HepG2 (cell line): ENCODE measurements around the gene INO80E. TPM values are rescaled to one million over a fixed set of nuclear protein-coding genes. Genes with fewer than 3 reads are reported as not detected.

ENCODE experiments used
- CREB3 ChIP-seq: sonication (generic); formaldehyde crosslinking; IDR thresholded peaks from 2 replicates; pipeline ENCODE4 v1.5.0; 2020; ENCODE audit warnings: missing genetic modification reagents
- FOXJ3 ChIP-seq: sonication (generic); formaldehyde crosslinking; IDR thresholded peaks from 2 replicates; pipeline ENCODE4 v1.4.0; 2020; ENCODE audit warnings: missing genetic modification reagents, mild to moderate bottlenecking, borderline replicate concordance
- FOXO1 ChIP-seq: sonication (generic); formaldehyde crosslinking; IDR thresholded peaks from 2 replicates; pipeline ENCODE4 v1.4.0; 2020; ENCODE audit warnings: missing genetic modification reagents
- FUBP1 ChIP-seq: sonication (generic); formaldehyde crosslinking; IDR thresholded peaks from 2 replicates; pipeline ENCODE4 v1.5.1; 2020; ENCODE audit warnings: missing genetic modification reagents, mild to moderate bottlenecking, borderline replicate concordance
- HMGA1 ChIP-seq: sonication (generic); formaldehyde crosslinking; conservative IDR thresholded peaks from 2 replicates; pipeline ENCODE4 v1.4.0; 2020; ENCODE audit warnings: missing genetic modification reagents
- MAF1 ChIP-seq: sonication (generic); formaldehyde crosslinking; IDR thresholded peaks from 2 replicates; pipeline ENCODE4 v1.5.0; 2020; ENCODE audit warnings: missing genetic modification reagents, borderline replicate concordance
- MAZ ChIP-seq, 2 experiments: sonication (generic) in 1 of 2; formaldehyde crosslinking in 1 of 2; IDR thresholded peaks; 2 replicates each; pipeline versions ENCODE4 v1.5.0 to v1.6.1; 2012 to 2020; ENCODE audit warnings: low read depth in 2 of 2, mild to moderate bottlenecking in 2 of 2, borderline replicate concordance in 1 of 2, improper control_type of control experiment in 1 of 2, low read length in 1 of 2, missing genetic modification reagents in 1 of 2, moderate library complexity in 1 of 2
- NFIB ChIP-seq: sonication (generic); formaldehyde crosslinking; IDR thresholded peaks from 2 replicates; pipeline ENCODE4 v1.9.0; 2021; ENCODE audit warnings: missing genetic modification reagents, mild to moderate bottlenecking, borderline replicate concordance
- NRL ChIP-seq: sonication (generic); formaldehyde crosslinking; IDR thresholded peaks from 2 replicates; pipeline ENCODE4 v1.5.0; 2020; ENCODE audit warnings: missing genetic modification reagents, mild to moderate bottlenecking, moderate library complexity, borderline replicate concordance
- PHB2 ChIP-seq: fragments of 450-650 bp; IDR thresholded peaks from 2 replicates; pipeline ENCODE4 v1.6.1; 2018; ENCODE audit not compliant: partially characterized antibody
- POLR2G ChIP-seq: fragments of 200-400 bp; formaldehyde crosslinking; IDR thresholded peaks from 2 replicates; pipeline ENCODE4 v1.6.1; 2018; ENCODE audit warnings: mild to moderate bottlenecking, low read depth, low read length, moderate library complexity
- RBFOX2 ChIP-seq: fragments of 200-400 bp; formaldehyde crosslinking; IDR thresholded peaks from 2 replicates; pipeline ENCODE4 v1.6.1; 2017; ENCODE audit warnings: low read depth, mild to moderate bottlenecking, low read length
- REXO4 ChIP-seq: sonication (generic); formaldehyde crosslinking; IDR thresholded peaks from 2 replicates; pipeline ENCODE4 v1.8.0; 2022; ENCODE audit warnings: missing genetic modification reagents, mild to moderate bottlenecking, borderline replicate concordance
- TARDBP ChIP-seq: sonication (generic); formaldehyde crosslinking; IDR thresholded peaks from 2 replicates; pipeline ENCODE4 v1.8.0; 2022; ENCODE audit warnings: mild to moderate bottlenecking, missing genetic modification reagents
- ZBTB14 ChIP-seq: sonication (generic); formaldehyde crosslinking; IDR thresholded peaks from 2 replicates; pipeline ENCODE4 v1.4.0; 2020; ENCODE audit warnings: missing genetic modification reagents
- ZMYM4 ChIP-seq: sonication (generic); formaldehyde crosslinking; IDR thresholded peaks from 2 replicates; pipeline ENCODE4 v1.8.1; 2023; ENCODE audit warnings: mild to moderate bottlenecking, missing genetic modification reagents
- ZNF335 ChIP-seq: sonication (generic); formaldehyde crosslinking; IDR thresholded peaks from 2 replicates; pipeline ENCODE4 v1.4.0; 2020; ENCODE audit warnings: missing genetic modification reagents
- ZNF543 ChIP-seq: sonication (generic); formaldehyde crosslinking; IDR thresholded peaks from 2 replicates; pipeline ENCODE4 v1.4.0; 2020; ENCODE audit warnings: mild to moderate bottlenecking, missing genetic modification reagents
- ZNF878 ChIP-seq: sonication (generic); formaldehyde crosslinking; IDR thresholded peaks from 2 replicates; pipeline ENCODE4 v1.8.1; 2023; ENCODE audit warnings: mild to moderate bottlenecking, missing genetic modification reagents, moderate library complexity
- ZSCAN22 ChIP-seq: sonication (generic); formaldehyde crosslinking; IDR thresholded peaks from 2 replicates; pipeline ENCODE4 v1.4.0; 2020; ENCODE audit warnings: mild to moderate bottlenecking, missing genetic modification reagents
- polyA plus RNA-seq, 8 experiments: library from polyadenylated mRNA; depleted of rRNA in 3 of 8; stranded (reverse) in 7 of 8; unstranded in 1 of 8; fragments of >200 nt; fragmentation: Illumina TruSeq in 4 of 8; extraction: Trizol in 4 of 8; gene quantifications; 2 replicates each; pipeline versions ENCODE4 v1.2.1 to v1.2.3, GENCODE V29; 2011 to 2016; ENCODE audit warnings: low read depth in 4 of 8, missing spikeins in 1 of 8, mixed read lengths in 1 of 8; ENCODE audit not compliant: insufficient read depth in 1 of 8
- total RNA-seq, 5 experiments: library from RNA; depleted of rRNA; stranded (reverse); fragments of >200 nt; fragmentation: Illumina TruSeq; extraction: Trizol; gene quantifications; 2 replicates each; pipeline ENCODE4 v1.2.3, GENCODE V29; 2016; ENCODE audit warnings: low read depth in 1 of 5
- TF ChIP-seq, protein P1 (sequence below): sonication (generic); formaldehyde crosslinking; IDR thresholded peaks from 2 replicates; pipeline ENCODE4; 2020; ENCODE audit warnings: missing genetic modification reagents, mild to moderate bottlenecking, borderline replicate concordance

Gene INO80E
- total and polyA plus RNA-seq, 2 of the 13 experiments (the other 11 are each of a cell fraction or from before 2014, with no cell fraction given), result 25.8 to 45.6 TPM

- TF ChIP-seq, protein P1, sequence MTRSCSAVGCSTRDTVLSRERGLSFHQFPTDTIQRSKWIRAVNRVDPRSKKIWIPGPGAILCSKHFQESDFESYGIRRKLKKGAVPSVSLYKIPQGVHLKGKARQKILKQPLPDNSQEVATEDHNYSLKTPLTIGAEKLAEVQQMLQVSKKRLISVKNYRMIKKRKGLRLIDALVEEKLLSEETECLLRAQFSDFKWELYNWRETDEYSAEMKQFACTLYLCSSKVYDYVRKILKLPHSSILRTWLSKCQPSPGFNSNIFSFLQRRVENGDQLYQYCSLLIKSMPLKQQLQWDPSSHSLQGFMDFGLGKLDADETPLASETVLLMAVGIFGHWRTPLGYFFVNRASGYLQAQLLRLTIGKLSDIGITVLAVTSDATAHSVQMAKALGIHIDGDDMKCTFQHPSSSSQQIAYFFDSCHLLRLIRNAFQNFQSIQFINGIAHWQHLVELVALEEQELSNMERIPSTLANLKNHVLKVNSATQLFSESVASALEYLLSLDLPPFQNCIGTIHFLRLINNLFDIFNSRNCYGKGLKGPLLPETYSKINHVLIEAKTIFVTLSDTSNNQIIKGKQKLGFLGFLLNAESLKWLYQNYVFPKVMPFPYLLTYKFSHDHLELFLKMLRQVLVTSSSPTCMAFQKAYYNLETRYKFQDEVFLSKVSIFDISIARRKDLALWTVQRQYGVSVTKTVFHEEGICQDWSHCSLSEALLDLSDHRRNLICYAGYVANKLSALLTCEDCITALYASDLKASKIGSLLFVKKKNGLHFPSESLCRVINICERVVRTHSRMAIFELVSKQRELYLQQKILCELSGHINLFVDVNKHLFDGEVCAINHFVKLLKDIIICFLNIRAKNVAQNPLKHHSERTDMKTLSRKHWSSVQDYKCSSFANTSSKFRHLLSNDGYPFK (CRISPR knock-in tag), result no peak
- TF ChIP-seq ZMYM4 (CRISPR knock-in tag), result no peak
- no peak for TF ChIP-seq CREB3 (CRISPR knock-in tag)
- no peak; the same call in 1 of the 2 replicates for TF ChIP-seq ZNF878 (CRISPR knock-in tag)
- no peak for TF ChIP-seq NRL (CRISPR knock-in tag)
- no peak for TF ChIP-seq ZBTB14 (CRISPR knock-in tag)
- TF ChIP-seq FOXO1, result no peak
- TF ChIP-seq ZNF335 (CRISPR knock-in tag), result no peak
- no peak for TF ChIP-seq RBFOX2
- TF ChIP-seq ZSCAN22 (CRISPR knock-in tag), result no peak
- TF ChIP-seq POLR2G, result no peak
- no peak for TF ChIP-seq NFIB (CRISPR knock-in tag)
- TF ChIP-seq PHB2, result no peak
- TF ChIP-seq HMGA1, result no peak
- TF ChIP-seq MAF1, result no peak
- TF ChIP-seq TARDBP (CRISPR knock-in tag), result no peak
- no peak for TF ChIP-seq MAZ (IDR thresholded peaks at IDR 0.05; ENCODE audit: borderline replicate concordance, low read depth, low read length)
- no peak for TF ChIP-seq MAZ (CRISPR knock-in tag; IDR thresholded peaks at IDR 0.05; ENCODE audit: low read depth)
- TF ChIP-seq FOXJ3, result no peak
- no peak for TF ChIP-seq REXO4 (CRISPR knock-in tag)
- TF ChIP-seq FUBP1 (CRISPR knock-in tag), result no peak
- no peak for TF ChIP-seq ZNF543
These were observed 32.5 kb downstream of the INO80E start (continued) for GRCh38 chr16:30028438-30029076.
